Esophagus muscularis mucosa (tissue), 4 donors: ENCODE measurements around the gene RFK. TPM values are rescaled to one million over a fixed set of nuclear protein-coding genes. Genes with fewer than 3 reads are reported as not detected.
"Not testable (repeated sequence)": the region's sequence is repeated elsewhere in the genome, so short reads cannot be mapped to it uniquely, and the experiment has no call there.

Experiments used
- DNase-seq: peaks from one replicate; pipeline ENCODE4 v3.0.0-alpha.2; 2017; ENCODE audit errors: extremely low spot score
- H3K27ac ChIP-seq, 4 donors: fragments of 200-600 bp; sonication (generic); replicated peaks in 1 of 4; 1 replicate in 3 of 4; 2 replicates in 1 of 4; pipeline ENCODE4 v1.5.1; 2016 to 2019; ENCODE audit warnings: mild to moderate bottlenecking in 1 of 4
- H3K27me3 ChIP-seq, 4 donors: fragments of 200-600 bp; sonication (generic); one replicate each; pipeline versions ENCODE4 v1.5.1 to v1.6.0; 2016 to 2019
- H3K36me3 ChIP-seq, 4 donors: fragments of 200-600 bp; sonication (generic); one replicate each; pipeline ENCODE4 v1.5.1; 2016 to 2019
- H3K4me1 ChIP-seq, 4 donors: fragments of 200-600 bp; sonication (generic); one replicate each; pipeline ENCODE4 v1.5.1; 2016 to 2019
- H3K4me3 ChIP-seq, 4 donors: fragments of 200-600 bp; sonication (generic); 1 replicate in 2 of 4; 2 replicates in 2 of 4; pipeline ENCODE4 v1.5.1; 2016 to 2019; ENCODE audit warnings: mild to moderate bottlenecking in 4 of 4, moderate library complexity in 1 of 4
- H3K9me3 ChIP-seq, 4 donors: fragments of 200-600 bp; sonication (generic); 1 replicate in 3 of 4; 2 replicates in 1 of 4; pipeline ENCODE4 v1.5.1; 2016 to 2019
- EP300 ChIP-seq: sonication (generic); formaldehyde crosslinking; IDR thresholded peaks from one replicate; pipeline ENCODE4 v1.6.1; 2017; ENCODE audit warnings: antibody characterized with exemption
- POLR2A ChIP-seq: fragments of 450-650 bp; IDR thresholded peaks from one replicate; pipeline ENCODE4 v1.6.1; 2017; ENCODE audit warnings: antibody characterized with exemption, moderate library complexity, mild to moderate bottlenecking, low read depth
- POLR2AphosphoS5 ChIP-seq, 2 donors: sonication (generic); formaldehyde crosslinking; IDR thresholded peaks; one replicate each; pipeline ENCODE4 v1.6.1; 2017; ENCODE audit warnings: antibody characterized with exemption in 2 of 2
- WGBS: methylation state at CpG from one replicate; pipeline ENCODE4 v1.1.5; 2018; 5-methylcytosine and 5-hydroxymethylcytosine counted together
- intact Hi-C: fragments of 100-400 bp; cut with DNase I; formaldehyde crosslinking; loops from one replicate; pipeline ENCODE4 v1.15.1; 2023
- total RNA-seq, 4 donors: library from RNA; depleted of rRNA; stranded (reverse); fragments of >200 nt; gene quantifications; one replicate each; pipeline versions ENCODE4 v1.1.0 to v1.2.1, GENCODE V29; 2016
- TF ChIP-seq, protein P1 (sequence below), 3 experiments: fragments of 200-600 bp in 2 of 3; fragments of 450-650 bp in 1 of 3; sonication (generic) in 2 of 3; IDR thresholded peaks; one replicate each; pipeline ENCODE4 v1.5.1; 2017 to 2019; ENCODE audit warnings: antibody characterized with exemption in 3 of 3, mild to moderate bottlenecking in 2 of 3, moderate library complexity in 1 of 3

RFK gene
- total RNA-seq, 4 donors from 2014 or later, result 19.1 to 27.3 (median 19.6) TPM

GRCh38 chr9:76366275-76366674, 28.0 kb downstream of the RFK start:
- intact Hi-C loops, result no loop called here

DNA sequence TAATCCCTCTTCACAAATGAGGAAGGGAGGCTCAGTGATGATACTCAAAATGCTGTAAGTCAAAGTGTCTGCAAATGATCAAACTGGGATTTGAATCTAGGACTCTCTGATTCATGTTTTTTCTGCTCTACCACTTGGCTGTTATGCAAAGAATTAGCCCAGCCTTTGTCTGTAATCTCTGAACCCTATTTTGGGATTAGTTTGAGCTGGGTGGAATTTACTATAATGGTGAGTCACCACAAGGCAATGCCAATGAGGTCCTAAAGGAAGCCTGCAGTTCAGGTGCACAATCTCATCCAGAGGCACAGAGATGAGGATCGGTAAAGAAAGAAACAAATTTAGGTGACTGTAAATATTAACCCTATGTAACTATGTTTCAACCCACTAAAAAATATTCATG, 29.2 kb downstream of the RFK start:
- intact Hi-C loops, result no loop called here
- Histone ChIP-seq H3K36me3 (no peaks in the 10 kb centered on the region), H3K27ac (no peak overlapping the region), H3K4me1 (peaks cover 6 to 13% (median 9%) of the 10 kb centered on the region in 4 donors), H3K4me3 (no peak overlapping the region), H3K9me3 (no peaks in the 10 kb centered on the region), H3K27me3 (no peaks in the 10 kb centered on the region)
- TF ChIP-seq POLR2AphosphoS5 (IDR thresholded peaks at IDR 0.05) (no peak), EP300 (no peak), POLR2A (no peak)
- TF ChIP-seq, protein P1, sequence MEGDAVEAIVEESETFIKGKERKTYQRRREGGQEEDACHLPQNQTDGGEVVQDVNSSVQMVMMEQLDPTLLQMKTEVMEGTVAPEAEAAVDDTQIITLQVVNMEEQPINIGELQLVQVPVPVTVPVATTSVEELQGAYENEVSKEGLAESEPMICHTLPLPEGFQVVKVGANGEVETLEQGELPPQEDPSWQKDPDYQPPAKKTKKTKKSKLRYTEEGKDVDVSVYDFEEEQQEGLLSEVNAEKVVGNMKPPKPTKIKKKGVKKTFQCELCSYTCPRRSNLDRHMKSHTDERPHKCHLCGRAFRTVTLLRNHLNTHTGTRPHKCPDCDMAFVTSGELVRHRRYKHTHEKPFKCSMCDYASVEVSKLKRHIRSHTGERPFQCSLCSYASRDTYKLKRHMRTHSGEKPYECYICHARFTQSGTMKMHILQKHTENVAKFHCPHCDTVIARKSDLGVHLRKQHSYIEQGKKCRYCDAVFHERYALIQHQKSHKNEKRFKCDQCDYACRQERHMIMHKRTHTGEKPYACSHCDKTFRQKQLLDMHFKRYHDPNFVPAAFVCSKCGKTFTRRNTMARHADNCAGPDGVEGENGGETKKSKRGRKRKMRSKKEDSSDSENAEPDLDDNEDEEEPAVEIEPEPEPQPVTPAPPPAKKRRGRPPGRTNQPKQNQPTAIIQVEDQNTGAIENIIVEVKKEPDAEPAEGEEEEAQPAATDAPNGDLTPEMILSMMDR (IDR thresholded peaks at IDR 0.05), result no peak
- WGBS, result 57% methylated on average over 1 of the region's 1 CpG
- no peak for DNase-seq

More at GRCh38 chr9:76366275-76366674, 28.0 kb downstream of the RFK start:
- H3K9me3 ChIP-seq, result no peaks in the 10 kb centered on the region
- WGBS, result 88% methylated on average over 4 of the region's 4 CpGs
- no peak for DNase-seq
- no peaks in the 10 kb centered on the region for H3K36me3 ChIP-seq
- no peak overlapping the region for H3K4me3 ChIP-seq
- TF ChIP-seq EP300 (no peak), POLR2A (no peak), POLR2AphosphoS5 (IDR thresholded peaks at IDR 0.05) (no peak)
- TF ChIP-seq, protein P1 (IDR thresholded peaks at IDR 0.05), result no peak
- no peaks in the 10 kb centered on the region for H3K27me3 ChIP-seq
- no peak overlapping the region for H3K27ac ChIP-seq
- peaks cover 6 to 13% (median 9%) of the 10 kb centered on the region in 4 donors for H3K4me1 ChIP-seq

DNA sequence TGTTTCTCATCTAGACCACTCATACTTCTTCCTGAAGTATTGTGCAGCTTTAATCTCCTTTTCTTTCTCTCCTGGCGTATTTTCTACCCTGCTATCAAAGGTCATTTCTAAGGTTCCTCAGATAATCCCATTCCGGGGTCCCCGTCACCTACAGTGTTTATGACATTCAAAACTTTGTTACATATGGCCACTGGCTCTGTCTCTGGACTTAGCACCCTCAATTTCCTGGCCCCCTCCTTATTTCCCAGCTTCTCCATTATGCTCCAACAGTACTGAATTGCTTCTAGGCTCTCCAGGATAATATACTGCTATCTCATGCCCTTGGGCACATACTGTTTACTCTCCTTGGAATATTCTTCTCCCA, 31.2 kb downstream of the RFK start:
- Histone ChIP-seq H3K9me3 (no peaks in the 10 kb centered on the region), H3K4me3 (no peak overlapping the region), H3K4me1 (peaks cover 0 to 6% (median 0%) of the 10 kb centered on the region in 4 donors), H3K27ac (no peak overlapping the region), H3K27me3 (no peaks in the 10 kb centered on the region), H3K36me3 (no peaks in the 10 kb centered on the region)
- no peak for DNase-seq
- no peak for TF ChIP-seq EP300
- TF ChIP-seq POLR2A, result no peak
- TF ChIP-seq POLR2AphosphoS5 (IDR thresholded peaks at IDR 0.05), result no peak
- TF ChIP-seq, protein P1 (IDR thresholded peaks at IDR 0.05), result no peak
- intact Hi-C loops, result no loop called here
- WGBS, result 81% methylated on average over 3 of the region's 3 CpGs

GRCh38 chr9:76362332-76363031, 31.7 kb downstream of the RFK start:
- H3K36me3 ChIP-seq, intact Hi-C loops, DNase-seq, H3K27ac ChIP-seq, H3K9me3 ChIP-seq, H3K4me3 ChIP-seq, H3K4me1 ChIP-seq, H3K27me3 ChIP-seq: not testable (repeated sequence)
- WGBS, result 86% methylated on average over 16 of the region's 16 CpGs

- Histone ChIP-seq H3K36me3 (no peaks in the 10 kb centered on the region), H3K4me1 (peaks cover 0 to 2% (median 0%) of the 10 kb centered on the region in 4 donors), H3K27ac (no peak overlapping the region), H3K27me3 (no peaks in the 10 kb centered on the region), H3K4me3 (no peak overlapping the region), H3K9me3 (no peaks in the 10 kb centered on the region)
- WGBS, result 84% methylated on average over 2 of the region's 2 CpGs
- TF ChIP-seq, protein P1 (IDR thresholded peaks at IDR 0.05), result no peak
- TF ChIP-seq POLR2AphosphoS5 (IDR thresholded peaks at IDR 0.05) (no peak), EP300 (no peak), POLR2A (no peak)
- no peak for DNase-seq
- intact Hi-C loops, result no loop called here
These were observed 34.5 kb downstream of the RFK start for GRCh38 chr9:76359766-76360165.
